ENCODE data around the gene SEC61G.
A peak's percentile ranks its signal among the peaks of the same experiment; 100 is the strongest.

Gene SEC61G

GRCh38 chr7:54712820-54713219, 46.2 kb downstream of the SEC61G start:
- Histone ChIP-seq H3K4me3 (ENCODE audit: low read length) (no peak overlapping the region), H3K36me3 (ENCODE audit: control insufficient read depth, insufficient read depth, low read length, severe bottlenecking) (no peaks in the 10 kb centered on the region), H3K9me3 (ENCODE audit: control insufficient read depth, low read length) (peaks cover 4% of the 10 kb centered on the region), H3K4me1 (ENCODE audit: control insufficient read depth, insufficient read depth, low read length) (no peaks in the 10 kb centered on the region), H3K27me3 (replicated peaks; ENCODE audit: control insufficient read depth, insufficient read depth, low read length) (no peaks in the 10 kb centered on the region), H3K9ac (ENCODE audit: low read length) (no peak overlapping the region)
- DNase-seq (ENCODE audit: low read depth), result no peak

GRCh38 chr7:54711900-54712595, 47.0 kb downstream of the SEC61G start:
- Histone ChIP-seq H3K9me3 (ENCODE audit: control insufficient read depth, low read length) (peaks cover 4% of the 10 kb centered on the region), H3K27me3 (replicated peaks; ENCODE audit: control insufficient read depth, insufficient read depth, low read length) (no peaks in the 10 kb centered on the region), H3K4me3 (ENCODE audit: low read length) (no peak overlapping the region), H3K36me3 (ENCODE audit: control insufficient read depth, insufficient read depth, low read length, severe bottlenecking) (no peaks in the 10 kb centered on the region), H3K4me1 (ENCODE audit: control insufficient read depth, insufficient read depth, low read length) (no peaks in the 10 kb centered on the region), H3K9ac (ENCODE audit: low read length) (no peak overlapping the region)
- no peak for DNase-seq (ENCODE audit: low read depth)

- Histone ChIP-seq H3K4me1 (ENCODE audit: control insufficient read depth, insufficient read depth, low read length) (no peaks in the 10 kb centered on the region), H3K36me3 (ENCODE audit: control insufficient read depth, insufficient read depth, low read length, severe bottlenecking) (no peaks in the 10 kb centered on the region), H3K9ac (ENCODE audit: low read length) (no peak overlapping the region), H3K9me3 (ENCODE audit: control insufficient read depth, low read length) (peaks cover 4% of the 10 kb centered on the region), H3K27me3 (replicated peaks; ENCODE audit: control insufficient read depth, insufficient read depth, low read length) (no peaks in the 10 kb centered on the region), H3K4me3 (ENCODE audit: low read length) (no peak overlapping the region)
- no peak for DNase-seq (ENCODE audit: low read depth)
These were observed 49.7 kb downstream of the SEC61G start for GRCh38 chr7:54709283-54709682.

GRCh38 chr7:54705436-54705835, 53.6 kb downstream of the SEC61G start:
- Histone ChIP-seq H3K4me3 (ENCODE audit: low read length) (no peak overlapping the region), H3K4me1 (ENCODE audit: control insufficient read depth, insufficient read depth, low read length) (no peaks in the 10 kb centered on the region), H3K36me3 (ENCODE audit: control insufficient read depth, insufficient read depth, low read length, severe bottlenecking) (no peaks in the 10 kb centered on the region), H3K9ac (ENCODE audit: low read length) (no peak overlapping the region), H3K27me3 (replicated peaks; ENCODE audit: control insufficient read depth, insufficient read depth, low read length) (no peaks in the 10 kb centered on the region), H3K9me3 (ENCODE audit: control insufficient read depth, low read length) (peaks cover 4% of the 10 kb centered on the region)
- DNase-seq (ENCODE audit: low read depth), result peak; percentile 24

GRCh38 chr7:54704851-54705250, 54.2 kb downstream of the SEC61G start:
- peaks cover 4% of the 10 kb centered on the region for H3K9me3 ChIP-seq (ENCODE audit: control insufficient read depth, low read length)
- H3K27me3 ChIP-seq (replicated peaks; ENCODE audit: control insufficient read depth, insufficient read depth, low read length), result no peaks in the 10 kb centered on the region
- no peaks in the 10 kb centered on the region for H3K4me1 ChIP-seq (ENCODE audit: control insufficient read depth, insufficient read depth, low read length)
- DNase-seq (ENCODE audit: low read depth), result no peak
- no peak overlapping the region for H3K4me3 ChIP-seq (ENCODE audit: low read length)
- H3K36me3 ChIP-seq (ENCODE audit: control insufficient read depth, insufficient read depth, low read length, severe bottlenecking), result no peaks in the 10 kb centered on the region
- no peak overlapping the region for H3K9ac ChIP-seq (ENCODE audit: low read length)
